Stimulated activated naive B cell treated with anti-CD40 and anti-IgM and Interleukin-4, amounts not matched to agents 10 μg/mL and 1 μg/mL and 100 μg/mL, for 72 hours (primary cell): ENCODE results near the gene PFKM.
"Not testable (repeated sequence)": the region's sequence is repeated elsewhere in the genome, so short reads cannot be mapped to it uniquely, and the experiment has no call there.

Source experiments
- ATAC-seq, 2 donors: fragments of 150-1000 bp; cut with Tn5 transposase; replicated peaks; 2 replicates each; pipeline ENCODE4 v1.10.0; 2021; ENCODE audit warnings: moderate library complexity in 1 of 2
- DNase-seq: peaks from one replicate; pipeline ENCODE4 v3.0.0; 2021
- H3K27ac Mint-ChIP-seq: one replicate; pipeline ENCODE4 v1.8.0; 2022; ENCODE audit warnings: mild to moderate bottlenecking, mixed read lengths
- H3K27me3 Mint-ChIP-seq, 2 donors: one replicate each; pipeline ENCODE4 v1.8.0; 2022; ENCODE audit warnings: mixed read lengths in 2 of 2
- H3K36me3 Mint-ChIP-seq, 2 donors: one replicate each; pipeline ENCODE4 v1.8.0; 2022; ENCODE audit warnings: mixed read lengths in 2 of 2, mild to moderate bottlenecking in 1 of 2
- H3K4me1 Mint-ChIP-seq, 2 donors: one replicate each; pipeline ENCODE4 v1.8.0; 2022; ENCODE audit warnings: mixed read lengths in 2 of 2, mild to moderate bottlenecking in 1 of 2
- H3K4me3 Mint-ChIP-seq, 2 donors: one replicate each; pipeline ENCODE4 v1.8.0; 2022; ENCODE audit warnings: mild to moderate bottlenecking in 2 of 2, mixed read lengths in 2 of 2, moderate library complexity in 1 of 2
- H3K9me3 Mint-ChIP-seq, 2 donors: one replicate each; pipeline ENCODE4 v1.8.0; 2022; ENCODE audit warnings: mixed read lengths in 2 of 2, mild to moderate bottlenecking in 1 of 2

PFKM gene

DNA sequence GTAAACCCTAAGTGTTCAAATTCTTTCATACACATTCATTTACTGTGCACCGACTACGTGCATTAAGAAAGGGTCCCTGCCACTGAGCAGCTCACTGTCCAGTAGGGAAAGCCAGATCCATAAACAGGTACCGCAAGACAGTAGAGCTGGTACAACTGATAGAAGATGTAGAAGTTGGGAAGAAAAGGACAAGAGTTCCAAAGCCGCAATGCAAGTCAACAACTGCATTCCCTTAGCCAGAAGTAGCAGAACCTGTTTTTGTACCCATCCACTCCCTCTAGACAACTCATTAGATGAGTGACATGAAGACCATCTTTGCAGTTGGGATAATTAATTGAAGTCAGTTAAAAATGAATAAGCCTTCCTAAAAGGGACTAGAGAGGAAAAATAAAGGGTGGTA is 14.6 kb upstream of the PFKM start:
- H3K4me1 Mint-ChIP-seq: peaks cover 23 to 55% of the 10 kb centered on the region in 2 donors
- peak overlapping the region; percentile 99 for H3K27ac Mint-ChIP-seq
- H3K27me3 Mint-ChIP-seq: no peaks in the 10 kb centered on the region
- no peak for ATAC-seq
- no peak for DNase-seq
- H3K36me3 Mint-ChIP-seq: peaks cover 2 to 5% of the 10 kb centered on the region in 2 donors
- no peaks in the 10 kb centered on the region for H3K9me3 Mint-ChIP-seq
- peak overlapping the region; percentile 87 to 94 for H3K4me3 Mint-ChIP-seq

DNA sequence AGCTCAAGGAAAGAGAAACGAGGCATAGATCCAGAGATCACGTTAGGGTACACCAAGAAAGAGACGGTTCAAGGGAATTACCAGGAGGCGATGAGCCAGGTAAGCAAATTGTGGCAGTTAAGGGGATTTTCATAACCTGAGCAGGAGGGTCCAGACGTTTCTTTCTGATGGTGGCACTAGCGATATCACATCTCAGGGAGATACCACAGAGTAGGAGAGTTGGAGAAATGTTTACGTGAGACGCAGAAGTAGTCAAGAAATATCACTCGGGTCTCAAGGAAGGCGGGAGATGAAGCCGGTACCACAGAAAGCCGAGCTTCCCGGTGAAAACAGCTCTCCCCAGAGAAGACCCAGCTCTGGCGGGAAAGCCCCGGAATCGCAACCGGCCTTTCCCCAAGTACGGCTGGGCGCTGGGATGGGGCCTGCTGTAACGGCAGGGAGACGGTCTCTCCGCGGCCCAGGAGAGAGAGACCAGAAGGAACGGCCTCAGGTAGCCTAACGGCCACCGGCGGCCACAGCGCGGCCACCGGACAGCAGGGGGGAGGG is 13.8 kb upstream of the PFKM start:
- peak; percentile 52 to 58 for ATAC-seq
- peak; percentile 52 for DNase-seq
- H3K4me1 Mint-ChIP-seq: peaks cover 25 to 53% of the 10 kb centered on the region in 2 donors
- H3K36me3 Mint-ChIP-seq: peaks cover 0 to 8% of the 10 kb centered on the region in 2 donors
- no peaks in the 10 kb centered on the region for H3K9me3 Mint-ChIP-seq
- H3K4me3 Mint-ChIP-seq: peak overlapping the region; percentile 87 to 94
- no peaks in the 10 kb centered on the region for H3K27me3 Mint-ChIP-seq
- H3K27ac Mint-ChIP-seq: peak overlapping the region; percentile 99

DNA sequence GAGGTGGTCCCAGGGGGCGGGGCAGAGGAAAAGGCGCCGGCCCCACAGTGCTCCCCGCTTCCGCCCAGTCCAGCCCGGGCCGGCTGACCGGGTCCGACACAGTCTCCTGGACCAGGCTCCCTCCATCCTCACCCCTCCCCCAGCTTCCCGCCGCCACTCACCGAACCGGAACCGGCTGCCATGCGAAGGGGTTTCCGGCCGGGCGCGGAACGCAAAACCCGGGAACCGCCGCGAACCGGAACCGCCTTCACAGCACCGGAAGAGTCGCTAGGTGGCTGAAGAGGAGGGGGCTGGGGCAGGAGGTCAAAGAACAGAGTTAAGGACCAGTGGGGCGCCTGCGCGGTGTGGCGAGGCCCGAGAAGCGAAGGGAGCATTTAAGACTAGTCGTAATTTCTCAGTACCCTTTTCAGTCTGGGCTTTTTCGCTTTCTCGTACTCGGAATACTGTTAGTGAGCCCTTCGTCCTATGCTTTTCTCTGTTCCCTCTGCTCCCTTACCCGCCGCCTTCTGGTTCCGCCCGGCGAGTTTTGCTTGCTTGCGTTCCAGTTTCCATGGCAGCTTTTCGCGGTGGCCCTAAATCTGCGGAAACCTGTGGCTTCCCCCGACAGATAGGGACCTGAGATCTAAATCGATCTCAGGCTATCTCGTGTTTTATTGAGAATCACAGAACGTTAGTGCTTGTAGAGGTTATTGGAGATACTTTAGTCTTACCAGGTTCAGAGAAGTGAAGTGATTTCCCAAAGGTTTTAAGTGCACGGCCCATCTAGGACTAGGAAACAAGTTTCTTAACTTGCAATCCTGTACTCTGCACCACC is 13.1 kb upstream of the PFKM start, which contains the start of gene SENP1:
Gene SENP1, minus strand, starts transcription at position 213 of the 814 bp plus-strand sequence. CDS start 4,607 bp downstream, outside the sequence.
- Mint-ChIP-seq H3K4me1 (peaks cover 25 to 53% of the 10 kb centered on the region in 2 donors), H3K27me3 (no peaks in the 10 kb centered on the region), H3K27ac (peak within 1 kb of the TSS; percentile 99), H3K9me3 (no peaks in the 10 kb centered on the region), H3K36me3 (peaks cover 0 to 8% of the 10 kb centered on the region in 2 donors), H3K4me3 (peak within 1 kb of the TSS; percentile 87 to 94)
- ATAC-seq (peak; percentile 86 to 88), DNase-seq (peak; percentile 92)

DNA sequence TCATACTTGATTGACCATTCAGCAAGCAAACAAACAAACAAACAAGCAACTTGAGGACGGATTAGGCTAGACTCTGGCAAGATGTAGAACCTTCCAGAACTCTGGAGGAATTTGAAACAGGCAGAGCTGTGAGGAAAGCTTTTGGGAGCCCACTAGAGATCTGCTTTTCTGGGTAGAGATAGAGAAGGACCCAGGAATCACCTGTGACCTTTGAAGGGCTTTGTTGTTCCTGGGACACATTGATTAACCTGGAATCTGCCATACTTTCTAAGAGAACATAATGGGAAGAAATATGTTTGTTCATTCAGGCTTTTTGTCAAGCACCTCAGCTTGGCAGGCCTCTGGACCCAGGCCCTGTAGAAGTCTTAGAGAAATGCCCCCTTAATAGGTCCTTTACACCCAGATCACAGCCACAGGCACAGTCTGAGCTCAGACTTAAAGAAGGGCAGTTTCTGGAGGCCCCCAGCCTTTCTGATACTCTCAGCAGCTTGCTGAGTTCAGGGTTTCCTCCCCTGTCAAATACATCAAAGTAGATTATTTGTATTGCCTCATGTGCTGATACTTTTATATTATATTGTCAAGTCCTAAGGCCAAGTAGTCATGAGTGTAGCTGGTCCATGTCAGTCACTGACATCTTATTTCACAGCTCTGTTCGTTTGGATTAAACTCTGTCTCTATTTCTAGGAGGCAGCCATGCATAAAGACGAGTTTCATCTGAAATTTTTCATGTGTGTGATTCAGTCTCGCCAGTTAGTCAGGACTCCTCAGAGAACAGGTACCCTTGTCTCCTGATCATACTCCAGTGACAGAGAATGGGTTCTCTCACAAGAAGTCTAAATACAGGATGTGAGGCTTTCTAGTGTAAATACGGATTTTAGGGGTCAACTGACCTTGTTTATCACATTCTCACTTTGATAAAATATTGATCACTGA is 12.2 kb upstream of the PFKM start:
- peaks cover 25 to 48% of the 10 kb centered on the region in 2 donors for H3K4me1 Mint-ChIP-seq
- no peaks in the 10 kb centered on the region for H3K27me3 Mint-ChIP-seq
- DNase-seq (no peak), ATAC-seq (no peak)
- H3K36me3 Mint-ChIP-seq: peaks cover 0 to 8% of the 10 kb centered on the region in 2 donors
- peak overlapping the region; percentile 87 to 94 for H3K4me3 Mint-ChIP-seq
- peak overlapping the region; percentile 99 for H3K27ac Mint-ChIP-seq
- no peaks in the 10 kb centered on the region for H3K9me3 Mint-ChIP-seq

DNA sequence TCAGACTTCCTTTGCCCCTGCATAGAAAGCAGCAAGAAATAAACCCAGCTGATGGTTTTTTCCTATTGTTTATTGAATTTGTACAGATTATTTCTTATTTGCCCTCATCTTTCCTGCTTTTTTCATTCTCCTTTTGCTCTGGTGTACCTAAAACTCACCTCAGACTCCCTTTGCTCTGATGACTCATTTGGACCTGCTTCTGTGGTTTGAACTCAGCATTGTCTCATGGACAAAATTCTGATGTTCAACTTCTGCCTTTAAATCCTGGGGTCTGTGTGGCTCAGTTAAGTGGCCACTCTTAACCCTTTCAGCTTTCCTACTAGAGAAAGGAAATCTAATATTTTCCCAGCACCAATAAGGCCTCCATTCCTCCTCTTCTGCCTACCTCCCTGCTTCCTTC is 9.7 kb upstream of the PFKM start:
- ATAC-seq (no peak), DNase-seq (no peak)
- H3K36me3 Mint-ChIP-seq: peaks cover 0 to 11% of the 10 kb centered on the region in 2 donors
- H3K9me3 Mint-ChIP-seq: no peaks in the 10 kb centered on the region
- H3K4me3 Mint-ChIP-seq: no peak overlapping the region
- H3K27ac Mint-ChIP-seq: no peak overlapping the region
- peaks cover 19 to 29% of the 10 kb centered on the region in 2 donors for H3K4me1 Mint-ChIP-seq
- no peaks in the 10 kb centered on the region for H3K27me3 Mint-ChIP-seq

DNA sequence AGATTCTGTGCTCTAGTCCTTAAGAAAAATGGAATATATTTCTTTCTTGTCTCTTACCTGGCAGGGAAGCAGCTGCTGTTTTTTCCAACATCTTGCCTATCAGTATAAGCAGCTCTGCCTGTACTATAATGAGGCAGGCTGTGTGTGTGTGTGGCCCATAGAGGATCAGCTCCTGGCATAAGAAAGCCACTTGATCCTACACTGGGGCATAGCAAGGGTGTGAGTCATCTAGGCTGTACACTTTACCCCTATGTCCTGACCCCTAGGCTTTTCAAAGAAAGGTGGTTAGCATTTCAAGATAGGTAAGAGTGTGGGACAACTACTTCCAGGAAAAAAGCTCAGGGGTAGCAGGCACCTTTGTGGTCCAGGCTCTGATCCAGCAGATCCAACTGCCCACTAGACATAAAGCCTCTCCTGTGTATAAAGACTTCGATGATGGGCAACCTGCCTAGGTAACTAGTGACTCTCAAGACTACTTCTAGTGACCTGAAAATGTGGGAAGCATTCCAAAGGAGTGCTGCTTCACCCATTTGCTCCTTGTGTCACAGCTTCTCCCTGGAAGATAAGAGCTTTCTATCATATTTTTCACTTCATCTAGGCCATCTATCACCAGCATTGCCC is 8.4 kb upstream of the PFKM start:
- Mint-ChIP-seq H3K4me3 (no peak overlapping the region), H3K9me3 (no peaks in the 10 kb centered on the region), H3K4me1 (peaks cover 18 to 26% of the 10 kb centered on the region in 2 donors), H3K27ac (no peak overlapping the region), H3K27me3 (no peaks in the 10 kb centered on the region), H3K36me3 (peaks cover 0 to 16% of the 10 kb centered on the region in 2 donors)
- DNase-seq (no peak), ATAC-seq (no peak)

DNA sequence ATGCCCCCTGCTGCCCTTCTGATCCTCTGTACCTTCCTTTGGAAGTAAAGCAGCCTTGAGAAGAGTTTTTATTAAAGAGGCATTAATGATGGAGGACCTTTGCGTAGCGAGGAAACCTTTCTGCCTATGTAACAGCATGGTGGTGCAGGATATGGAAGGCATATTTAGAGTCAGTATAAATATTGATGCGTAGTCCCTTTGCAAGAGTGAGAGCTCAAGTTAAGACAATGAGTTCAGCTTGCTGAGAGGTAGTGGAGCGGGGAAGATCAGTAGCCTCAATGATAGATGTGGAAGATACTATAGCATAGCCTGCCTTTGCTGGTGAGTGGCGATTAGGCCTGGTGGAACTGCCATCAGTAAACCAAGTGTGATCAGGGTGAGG is 7.9 kb upstream of the PFKM start:
- not testable (repeated sequence) for H3K27me3 Mint-ChIP-seq, H3K9me3 Mint-ChIP-seq, H3K27ac Mint-ChIP-seq, ATAC-seq, H3K4me3 Mint-ChIP-seq, DNase-seq
- peaks cover 17 to 23% of the 10 kb centered on the region in 2 donors for H3K4me1 Mint-ChIP-seq
- H3K36me3 Mint-ChIP-seq: peaks cover 0 to 16% of the 10 kb centered on the region in 2 donors

DNA sequence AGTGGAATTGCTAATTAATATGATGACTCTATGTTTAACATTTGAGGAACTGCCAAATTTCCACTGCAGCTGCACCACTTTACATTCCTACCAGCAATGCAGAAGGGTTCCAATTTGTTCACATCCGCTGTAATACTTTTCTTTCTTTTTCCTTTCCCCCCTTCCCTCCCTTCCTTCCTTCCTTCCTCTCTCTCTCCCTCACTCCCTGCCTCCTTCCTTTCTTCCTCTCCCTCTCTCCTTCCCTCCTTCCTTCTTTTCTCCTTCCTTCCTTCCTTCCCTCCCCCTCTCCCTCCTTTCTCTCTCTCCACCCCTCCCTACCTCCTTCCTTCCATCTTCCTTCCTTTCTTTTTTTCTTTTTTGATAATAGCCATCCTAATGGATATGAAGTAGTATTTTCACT is 3.2 kb upstream of the PFKM start:
- H3K36me3 Mint-ChIP-seq: peaks cover 0 to 14% of the 10 kb centered on the region in 2 donors

DNA sequence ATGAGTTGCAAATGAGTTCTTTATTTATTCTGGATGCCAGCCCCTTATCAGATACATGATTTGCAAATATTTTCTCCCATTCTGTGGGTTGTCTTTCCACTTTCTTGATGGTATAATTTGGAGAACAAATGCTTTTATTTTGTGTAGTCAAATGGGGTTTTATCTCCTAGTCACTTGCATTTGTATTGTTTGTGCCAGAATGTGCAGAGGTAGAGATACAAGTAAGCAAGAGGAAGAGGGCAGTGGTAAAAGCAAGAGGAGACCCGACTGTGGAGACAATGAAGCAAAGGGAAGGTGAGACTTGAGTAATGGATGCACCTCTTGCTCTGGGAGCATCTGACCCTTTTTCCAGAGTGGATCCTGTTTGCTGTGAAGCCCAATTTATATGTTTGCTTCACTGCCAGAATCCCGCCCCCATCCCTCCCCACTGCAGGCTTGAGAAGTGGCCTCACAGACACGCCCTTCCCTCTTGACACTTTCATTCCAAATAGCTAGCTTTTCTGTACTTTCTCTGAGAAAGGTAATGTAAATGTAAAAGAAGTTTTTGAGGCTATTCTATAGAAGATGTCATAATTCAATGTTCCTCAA is 786 bp upstream of the PFKM start:
- peaks cover 8 to 10% of the 10 kb centered on the region in 2 donors for H3K4me1 Mint-ChIP-seq
- peak overlapping the region; percentile 97 to 98 for H3K4me3 Mint-ChIP-seq
- H3K27me3 Mint-ChIP-seq: no peaks in the 10 kb centered on the region
- ATAC-seq (no peak), DNase-seq (no peak)
- no peaks in the 10 kb centered on the region for H3K9me3 Mint-ChIP-seq
- no peak overlapping the region for H3K27ac Mint-ChIP-seq
- peaks cover 7 to 24% of the 10 kb centered on the region in 2 donors for H3K36me3 Mint-ChIP-seq

More for the DNA sequence above, 3.2 kb upstream of the PFKM start:
- no peaks in the 10 kb centered on the region for H3K9me3 Mint-ChIP-seq
- no peak overlapping the region for H3K27ac Mint-ChIP-seq
- ATAC-seq (no peak), DNase-seq (no peak)
- H3K4me3 Mint-ChIP-seq: no peak overlapping the region
- no peaks in the 10 kb centered on the region for H3K27me3 Mint-ChIP-seq
- H3K4me1 Mint-ChIP-seq: peaks cover 6 to 8% of the 10 kb centered on the region in 2 donors

DNA sequence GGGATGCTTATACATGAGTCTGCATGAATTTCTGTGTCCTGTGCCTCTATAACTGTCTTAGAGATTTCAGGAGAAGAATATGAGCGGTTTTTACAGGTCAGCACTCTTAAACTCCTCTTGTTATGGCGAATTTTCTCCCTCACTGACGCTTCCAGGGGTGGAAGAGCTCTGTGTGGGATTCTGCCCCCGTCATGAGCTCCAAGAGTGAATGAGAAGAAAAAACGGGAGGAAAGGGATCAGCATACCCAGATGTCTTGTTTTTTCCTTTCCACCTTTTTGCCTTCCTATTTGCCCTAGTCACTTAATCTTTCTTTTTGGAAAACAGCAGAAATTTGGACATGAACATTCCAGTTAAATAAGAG is 651 bp downstream of the PFKM start:
- ATAC-seq: no peak
- Mint-ChIP-seq H3K27me3 (no peaks in the 10 kb centered on the region), H3K9me3 (no peaks in the 10 kb centered on the region), H3K36me3 (peaks cover 13 to 21% of the 10 kb centered on the region in 2 donors), H3K4me1 (peaks cover 8 to 10% of the 10 kb centered on the region in 2 donors), H3K27ac (peak overlapping the region; percentile 68), H3K4me3 (peak overlapping the region; percentile 97 to 98)
- DNase-seq: no peak

DNA sequence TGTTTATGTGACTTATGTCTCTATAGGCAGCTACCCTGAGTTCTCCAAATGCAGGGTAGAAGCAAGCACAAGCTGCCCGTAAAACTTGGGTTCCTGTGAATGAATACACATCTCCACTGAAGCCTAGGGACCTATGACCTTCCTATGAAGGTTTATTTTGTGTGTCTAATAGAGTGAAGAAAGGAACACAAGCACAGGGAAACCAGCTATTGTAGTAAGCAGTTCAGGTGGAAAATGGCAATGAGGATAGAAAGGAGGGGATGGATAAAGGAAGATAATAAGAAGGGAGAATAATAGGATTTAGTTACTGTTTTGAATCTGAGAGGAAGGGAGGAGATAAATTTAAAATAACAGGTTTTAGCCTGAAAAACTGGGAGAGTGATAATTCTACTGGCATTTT is 2.4 kb downstream of the PFKM start:
- DNase-seq (no peak), ATAC-seq (no peak)
- H3K4me1 Mint-ChIP-seq: peaks cover 8 to 10% of the 10 kb centered on the region in 2 donors
- H3K9me3 Mint-ChIP-seq: no peaks in the 10 kb centered on the region
- no peak overlapping the region for H3K27ac Mint-ChIP-seq
- H3K36me3 Mint-ChIP-seq: peaks cover 20 to 28% of the 10 kb centered on the region in 2 donors
- H3K27me3 Mint-ChIP-seq: no peaks in the 10 kb centered on the region
- H3K4me3 Mint-ChIP-seq: no peak overlapping the region

DNA sequence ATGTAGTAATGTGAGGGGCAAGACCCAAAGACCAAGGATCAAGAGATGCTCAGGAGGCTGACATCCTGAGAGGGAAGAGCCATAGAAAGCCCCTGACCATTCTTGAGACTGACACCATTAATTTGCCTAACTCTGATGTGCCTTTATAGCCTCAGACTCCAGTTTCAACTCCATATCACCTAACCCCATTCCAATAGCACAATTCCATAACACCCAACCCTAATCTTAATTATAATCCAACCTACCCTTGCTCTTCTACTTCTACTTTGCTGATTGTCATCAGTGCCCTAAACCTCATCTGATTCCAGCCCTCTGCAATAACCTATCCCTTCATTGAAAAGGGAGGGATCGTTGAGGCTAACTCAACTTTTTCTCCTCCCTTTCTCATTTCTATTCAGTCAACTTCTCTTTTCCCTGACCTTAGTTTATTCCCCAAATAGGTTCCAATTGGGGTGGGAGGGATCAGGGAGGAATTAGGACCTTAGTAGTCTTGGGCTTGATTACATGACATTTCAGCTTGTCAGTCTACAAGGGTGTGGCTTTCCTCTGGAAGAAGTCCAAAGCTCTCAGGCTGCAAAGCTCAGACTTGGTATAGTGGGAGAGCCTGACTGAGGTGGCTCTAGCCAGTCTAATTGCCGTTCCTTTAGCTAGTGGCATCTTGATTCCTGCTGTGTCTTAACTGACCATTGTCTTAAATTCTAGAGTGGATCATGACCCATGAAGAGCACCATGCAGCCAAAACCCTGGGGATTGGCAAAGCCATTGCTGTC is 3.1 kb downstream of the PFKM start:
- Mint-ChIP-seq H3K36me3 (peaks cover 23 to 34% of the 10 kb centered on the region in 2 donors), H3K4me1 (peaks cover 8 to 10% of the 10 kb centered on the region in 2 donors), H3K27ac (no peak overlapping the region), H3K27me3 (no peaks in the 10 kb centered on the region), H3K9me3 (no peaks in the 10 kb centered on the region), H3K4me3 (no peak overlapping the region)
- DNase-seq: no peak
- ATAC-seq: no peak

DNA sequence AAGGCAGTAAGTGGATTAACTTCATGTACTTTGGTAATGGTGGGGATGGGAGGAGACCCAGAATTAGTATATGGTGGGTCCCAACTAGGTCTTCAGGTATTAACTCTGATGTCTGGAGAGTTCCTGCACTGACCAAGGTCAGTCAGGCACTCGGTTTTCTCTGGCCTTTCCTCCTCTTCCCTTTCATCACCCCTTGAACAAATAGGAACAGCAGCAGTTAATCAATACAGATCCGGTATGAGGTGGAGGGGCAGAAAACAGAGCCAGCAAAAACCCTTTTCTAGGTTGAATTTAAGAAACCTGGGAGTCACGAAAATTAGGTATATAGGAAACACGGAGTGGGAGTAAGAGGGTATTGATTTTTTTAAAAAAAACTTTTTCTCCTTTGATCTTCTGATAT is 4.0 kb downstream of the PFKM start:
- H3K27ac Mint-ChIP-seq: no peak overlapping the region
- peaks cover 8 to 10% of the 10 kb centered on the region in 2 donors for H3K4me1 Mint-ChIP-seq
- H3K27me3 Mint-ChIP-seq: no peaks in the 10 kb centered on the region
- no peak overlapping the region for H3K4me3 Mint-ChIP-seq
- DNase-seq: no peak
- peaks cover 30 to 41% of the 10 kb centered on the region in 2 donors for H3K36me3 Mint-ChIP-seq
- no peaks in the 10 kb centered on the region for H3K9me3 Mint-ChIP-seq
- ATAC-seq: no peak
